ENCODE data around the gene ZP2. TPM values are rescaled to one million over a fixed set of nuclear protein-coding genes. Genes with fewer than 3 reads are reported as not detected.

Gene ZP2
- total RNA-seq, 1 donor from 2014 or later, result not detected

- no peak for TF ChIP-seq CTCF (IDR thresholded peaks at IDR 0.05)
- ChIA-PET CTCF (no interaction called here), POLR2A (no interaction called here)
- Mint-ChIP-seq H3K27me3 (no peaks in the 10 kb centered on the region), H3K36me3 (ENCODE audit: low read depth) (peaks cover 45% of the 10 kb centered on the region), H3K27ac (no peak overlapping the region), H3K4me3 (no peak overlapping the region), H3K4me1 (peaks cover 16% of the 10 kb centered on the region), H3K9me3 (no peaks in the 10 kb centered on the region)
- ATAC-seq (ENCODE audit: low read depth), result no peak
- no peak for DNase-seq
- intact Hi-C loops (cut with micrococcal nuclease), result no loop called here
Observed at GRCh38 chr16:21162661-21163151, 48.7 kb downstream of the ZP2 start.

GRCh38 chr16:21161211-21161610, 50.2 kb downstream of the ZP2 start:
- ChIA-PET POLR2A (no interaction called here), CTCF (interaction anchor here (0.7 kb wide), 1 partner anchor 104 kb away, joined by 3 read pairs; no protein-coding TSS in a partner anchor)
- no peak for DNase-seq
- Mint-ChIP-seq H3K36me3 (ENCODE audit: low read depth) (peaks cover 36% of the 10 kb centered on the region), H3K27ac (peak overlapping the region; percentile 12), H3K27me3 (no peaks in the 10 kb centered on the region), H3K9me3 (no peaks in the 10 kb centered on the region), H3K4me3 (no peak overlapping the region), H3K4me1 (peaks cover 20% of the 10 kb centered on the region)
- no peak for TF ChIP-seq CTCF (IDR thresholded peaks at IDR 0.05)
- ATAC-seq (ENCODE audit: low read depth), result no peak
- intact Hi-C loops (cut with micrococcal nuclease), result no loop called here

DNA sequence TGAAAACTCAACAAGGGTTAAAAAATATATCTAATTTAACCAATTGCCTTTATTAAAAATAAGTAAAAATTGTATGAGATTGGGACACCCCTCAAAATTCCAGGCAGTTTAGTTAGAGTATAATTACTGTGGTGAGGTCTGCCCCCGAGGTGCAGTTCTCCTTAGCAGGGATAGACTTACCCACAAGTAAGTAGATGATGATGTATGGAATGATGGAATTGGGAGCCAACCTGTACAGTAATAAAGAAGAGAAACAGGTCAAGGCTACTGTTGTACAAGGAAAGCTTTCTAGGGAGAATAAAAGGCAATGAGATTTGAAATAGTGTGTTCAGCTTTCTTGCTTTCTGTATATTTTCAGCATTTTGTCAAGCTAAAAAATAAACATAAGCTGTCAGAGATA, 51.1 kb downstream of the ZP2 start:
- ChIA-PET CTCF (interaction anchor here (1.6 kb wide), 1 partner anchor 28 kb away, joined by 5 read pairs; no protein-coding TSS in a partner anchor), POLR2A (interaction anchor here (0.5 to 0.6 kb wide), 2 partner anchors 111 to 1036 kb away, joined by 3 to 7 read pairs; no protein-coding TSS in a partner anchor)
- Mint-ChIP-seq H3K4me3 (no peak overlapping the region), H3K36me3 (ENCODE audit: low read depth) (peaks cover 33% of the 10 kb centered on the region), H3K27ac (no peak overlapping the region), H3K27me3 (no peaks in the 10 kb centered on the region), H3K9me3 (no peaks in the 10 kb centered on the region), H3K4me1 (peaks cover 20% of the 10 kb centered on the region)
- no peak for TF ChIP-seq CTCF (IDR thresholded peaks at IDR 0.05)
- intact Hi-C loops (cut with micrococcal nuclease), result no loop called here
- ATAC-seq (ENCODE audit: low read depth) (no peak), DNase-seq (no peak)

- Mint-ChIP-seq H3K27me3 (no peaks in the 10 kb centered on the region), H3K9me3 (no peaks in the 10 kb centered on the region), H3K36me3 (ENCODE audit: low read depth) (peaks cover 26% of the 10 kb centered on the region), H3K27ac (peak overlapping the region; percentile 79), H3K4me3 (peak overlapping the region; percentile 92), H3K4me1 (peaks cover 20% of the 10 kb centered on the region)
- no peak for TF ChIP-seq CTCF (IDR thresholded peaks at IDR 0.05)
- ChIA-PET POLR2A (interaction anchor here (0.7 to 1.6 kb wide), 3 partner anchors 27 to 1626 kb away, joined by 3 to 9 read pairs (median 5); no protein-coding TSS in a partner anchor), CTCF (interaction anchor here (1.1 to 1.6 kb wide), 2 partner anchors 28 to 29 kb away, joined by 4 to 5 read pairs; no protein-coding TSS in a partner anchor)
- ATAC-seq (ENCODE audit: low read depth), result peak; percentile 38
- peak; percentile 49 for DNase-seq
- intact Hi-C loops (cut with micrococcal nuclease), result loop anchor here (1.0 kb wide), 2 partner anchors 29 to 395 kb away; no protein-coding TSS in a partner anchor
Observed at GRCh38 chr16:21159281-21159951, 52.0 kb downstream of the ZP2 start.
